ENCODE results near the gene SLC34A3.

GRCh38 chr9:137186385-137186784, 44.3 kb upstream of the SLC34A3 start:
- TF ChIP-seq CTCF (conservative IDR thresholded peaks at IDR 0.05 in 1 of 2, IDR thresholded peaks at IDR 0.05 in 1 of 2; ENCODE audit: extremely low read depth in 1 of 2, insufficient read depth in 1 of 2, low read depth in 1 of 2, low read length in 2 of 2) (no peak), EZH2 (IDR thresholded peaks at IDR 0.05; ENCODE audit: borderline replicate concordance, low read length) (no peak)
